Stimulated activated CD8-positive, alpha-beta memory T cell treated with anti-CD3 and anti-CD28 coated beads, Interleukin-4, amount 100 ng/mL, for 1 hour (primary cell): Measurements from ENCODE around the gene PRR16.

Experiments used
- DNase-seq, 2 donors: peaks; one replicate each; pipeline ENCODE4 v3.0.0-alpha.2; 2020; ENCODE audit warnings: low read depth in 2 of 2, low spot score in 1 of 2

Gene PRR16

GRCh38 chr5:120706877-120707276, 242.8 kb downstream of the PRR16 start:
- DNase-seq, result no peak

- DNase-seq, result no peak
Measured at GRCh38 chr5:120717381-120717780, 253.3 kb downstream of the PRR16 start.

- no peak for DNase-seq
Measured at GRCh38 chr5:120730214-120730613, 266.1 kb downstream of the PRR16 start.

GRCh38 chr5:120734033-120734432, 269.9 kb downstream of the PRR16 start:
- DNase-seq, result no peak

GRCh38 chr5:120735076-120735475, 271.0 kb downstream of the PRR16 start:
- DNase-seq, result no peak
